ENCODE measurements around the gene DLG2. TPM values are rescaled to one million over a fixed set of nuclear protein-coding genes. Genes with fewer than 3 reads are reported as not detected.

The DLG2 gene
- total and polyA plus RNA-seq, 9 donors = 2.5 to 20.7 (median 12.0) TPM

DNA sequence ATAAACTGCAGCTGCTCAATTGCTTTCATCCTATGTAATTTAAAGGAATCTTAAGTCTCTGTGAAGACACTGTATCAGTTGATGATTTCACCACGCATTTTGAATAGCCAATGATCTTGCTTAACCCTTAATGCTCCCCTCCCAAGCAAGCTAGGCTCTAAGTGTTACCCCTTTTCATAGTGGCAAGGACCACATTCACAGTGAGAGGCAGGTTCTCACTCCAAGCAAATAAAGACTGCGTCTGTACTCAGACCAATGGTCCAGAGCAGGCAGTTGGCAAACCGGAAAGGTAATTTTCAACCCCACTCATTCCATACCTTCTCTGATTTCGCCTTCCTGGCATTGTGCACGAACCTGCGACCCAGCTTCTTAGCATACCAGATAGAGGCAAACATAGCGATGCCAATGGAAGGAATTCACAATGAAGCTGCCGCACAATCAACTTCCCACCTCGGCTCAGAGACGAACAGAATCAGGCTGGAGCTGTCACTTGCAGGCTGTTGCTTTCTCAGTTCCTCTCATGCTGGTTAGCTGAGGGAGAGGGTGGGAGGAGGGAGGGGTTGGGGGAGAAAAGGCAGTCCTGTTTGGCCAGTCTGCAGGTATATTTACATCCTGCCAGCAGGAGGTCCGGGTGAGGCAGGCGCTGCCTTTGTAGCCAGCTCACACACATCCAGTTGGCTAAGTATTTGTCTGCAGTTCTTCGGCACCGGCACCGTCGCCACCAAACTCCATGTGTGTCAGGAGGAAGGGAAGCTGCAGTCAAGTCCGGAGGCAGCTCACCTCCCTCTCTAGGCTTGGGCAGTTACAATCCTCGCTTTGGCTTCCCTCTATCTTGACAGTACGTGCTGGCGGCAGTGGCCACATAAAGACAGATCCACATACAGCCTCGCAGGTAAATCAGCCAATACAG lies 1189.8 kb downstream of the DLG2 start:
- no peaks in the 10 kb centered on the region for H3K9me3 ChIP-seq
- DNase-seq = peak in 1 of 5 donors; percentile 11
- no peak for TF ChIP-seq POLR2A (IDR thresholded peaks at IDR 0.05)
- TF ChIP-seq EP300 (IDR thresholded peaks at IDR 0.05) = no peak
- TF ChIP-seq CTCF (IDR thresholded peaks at IDR 0.05) = no peak
- no peak overlapping the region for H3K27ac ChIP-seq
- no peaks in the 10 kb centered on the region for H3K36me3 ChIP-seq
- no peaks in the 10 kb centered on the region for H3K27me3 ChIP-seq
- 13 to 22% (median 15%) methylated on average over 21 of the region's 21 CpGs for WGBS, 3 donors
- no peaks in the 10 kb centered on the region for H3K4me1 ChIP-seq (ENCODE audit: insufficient read depth)
- intact Hi-C loops (cut with DNase I) = no loop called here
- H3K4me3 ChIP-seq = no peak overlapping the region

GRCh38 chr11:84430661-84431060 lies 1196.5 kb downstream of the DLG2 start:
- Histone ChIP-seq H3K9me3 (no peaks in the 10 kb centered on the region), H3K4me3 (no peak overlapping the region), H3K4me1 (ENCODE audit: insufficient read depth) (no peaks in the 10 kb centered on the region), H3K27me3 (no peaks in the 10 kb centered on the region), H3K27ac (no peak overlapping the region), H3K36me3 (no peaks in the 10 kb centered on the region)
- WGBS, 3 donors = 92 to 95% (median 94%) methylated on average over 2 of the region's 2 CpGs
- intact Hi-C loops (cut with DNase I) = no loop called here
- no peak for DNase-seq
- no peak for TF ChIP-seq CTCF (IDR thresholded peaks at IDR 0.05)
- TF ChIP-seq EP300 (IDR thresholded peaks at IDR 0.05) = no peak
- no peak for TF ChIP-seq POLR2A (IDR thresholded peaks at IDR 0.05)

DNA sequence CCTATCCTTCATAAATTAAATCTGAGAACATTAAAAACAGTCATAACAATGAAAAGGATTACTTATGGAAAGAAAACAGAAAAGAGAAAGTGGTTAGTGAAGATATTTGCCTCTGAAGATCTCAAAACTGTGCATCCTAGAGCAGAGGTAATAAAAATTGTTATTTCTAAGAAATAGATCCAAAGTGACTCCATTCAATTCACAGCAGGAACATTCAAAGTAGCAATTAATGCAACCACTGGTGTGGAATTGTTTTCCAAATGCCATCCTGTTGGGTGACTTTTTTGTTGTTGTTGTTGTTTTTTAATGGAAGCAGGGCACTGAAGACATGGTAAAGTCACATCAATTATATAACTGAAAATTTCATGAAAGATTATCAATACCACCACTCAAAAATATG lies 1201.5 kb downstream of the DLG2 start:
- intact Hi-C loops (cut with DNase I) = no loop called here
- Histone ChIP-seq H3K4me3 (no peak overlapping the region), H3K36me3 (no peaks in the 10 kb centered on the region), H3K27me3 (no peaks in the 10 kb centered on the region), H3K4me1 (ENCODE audit: insufficient read depth) (no peaks in the 10 kb centered on the region), H3K27ac (no peak overlapping the region), H3K9me3 (no peaks in the 10 kb centered on the region)
- TF ChIP-seq EP300 (IDR thresholded peaks at IDR 0.05) (no peak), POLR2A (IDR thresholded peaks at IDR 0.05) (no peak), CTCF (IDR thresholded peaks at IDR 0.05) (no peak)
- no peak for DNase-seq

GRCh38 chr11:84420271-84420670 lies 1206.9 kb downstream of the DLG2 start:
- intact Hi-C loops (cut with DNase I) = no loop called here
- no peak for DNase-seq
- TF ChIP-seq POLR2A (IDR thresholded peaks at IDR 0.05) (no peak), CTCF (IDR thresholded peaks at IDR 0.05) (no peak), EP300 (IDR thresholded peaks at IDR 0.05) (no peak)
- no peaks in the 10 kb centered on the region for H3K27me3 ChIP-seq
- no peaks in the 10 kb centered on the region for H3K36me3 ChIP-seq
- no peaks in the 10 kb centered on the region for H3K4me1 ChIP-seq (ENCODE audit: insufficient read depth)
- H3K9me3 ChIP-seq = no peaks in the 10 kb centered on the region
- 28 to 42% (median 35%) methylated on average over 4 of the region's 4 CpGs for WGBS, 3 donors
- no peak overlapping the region for H3K27ac ChIP-seq
- H3K4me3 ChIP-seq = no peak overlapping the region

Measured in ovary (tissue), 9 donors.